ENCODE data around the gene LLGL2.

- TF ChIP-seq CTCF (IDR thresholded peaks at IDR 0.05; ENCODE audit: low read depth, low read length): peak; percentile 85
- TF ChIP-seq EZH2phosphoT487 (IDR thresholded peaks at IDR 0.05; ENCODE audit: low read depth): no peak
Observed at GRCh38 chr17:75601057-75601987, 75.8 kb downstream of the LLGL2 start.

Measured in OCI-LY3 (cell line).